ENCODE results near the gene LSP1.

DNA sequence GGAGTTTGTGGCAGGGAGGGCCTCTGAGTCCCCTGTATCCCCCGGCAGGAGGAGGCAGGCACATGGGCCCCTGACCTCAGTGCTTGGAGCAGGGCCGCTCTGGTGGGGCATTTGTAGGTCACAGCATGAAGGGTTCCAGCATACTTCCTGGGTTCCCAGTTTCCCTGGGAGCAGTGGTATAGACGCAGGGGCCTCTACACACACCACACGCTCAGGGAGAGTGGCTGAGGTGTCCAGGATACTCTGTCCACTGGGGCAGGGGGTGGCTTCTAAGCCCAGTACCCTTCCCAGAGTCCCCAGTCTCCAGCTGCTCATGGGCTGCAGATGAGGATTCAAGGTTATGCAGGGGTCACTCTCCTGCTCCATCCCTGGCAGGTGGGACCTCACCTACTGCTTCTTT, 6.1 kb downstream of the LSP1 start:
- TF ChIP-seq CTCF (IDR thresholded peaks at IDR 0.05) (no peak), POLR2A (IDR thresholded peaks at IDR 0.05) (no peak), EP300 (IDR thresholded peaks at IDR 0.05) (no peak)

All from stomach (tissue), 4 donors.